OCI-LY1 (cell line): ENCODE data around the gene MYZAP.

Experiments used
- H2AFZ ChIP-seq: fragments of 200-600 bp; sonication (generic), shearing (Covaris generic); 2 replicates; pipeline ENCODE4 v1.6.0; 2014; ENCODE audit warnings: antibody characterized with exemption, mild to moderate bottlenecking, low read length
- H3F3A ChIP-seq: fragments of 200-600 bp; sonication (generic), shearing (Covaris generic); 2 replicates; pipeline ENCODE4 v1.6.0; 2014; ENCODE audit warnings: mild to moderate bottlenecking, antibody characterized with exemption, low read length, moderate library complexity; ENCODE audit not compliant: insufficient read depth
- H3K27ac ChIP-seq: fragments of 200-600 bp; sonication (generic); 2 replicates; pipeline ENCODE4 v1.5.1; 2014; ENCODE audit warnings: low read length, mixed run types, mild to moderate bottlenecking, low read depth; ENCODE audit not compliant: poor library complexity, severe bottlenecking
- H3K27me3 ChIP-seq: fragments of 200-600 bp; sonication (generic); 2 replicates; pipeline ENCODE4 v1.6.0; 2014; ENCODE audit warnings: antibody characterized with exemption, mild to moderate bottlenecking, low read length, moderate library complexity; ENCODE audit not compliant: insufficient read depth
- H3K36me3 ChIP-seq: fragments of 200-600 bp; sonication (generic); 2 replicates; pipeline ENCODE4 v1.6.1; 2014; ENCODE audit warnings: mild to moderate bottlenecking, antibody characterized with exemption, low read length, moderate library complexity, mixed read lengths; ENCODE audit not compliant: insufficient read depth
- H3K4me1 ChIP-seq: fragments of 200-600 bp; sonication (generic); 2 replicates; pipeline ENCODE4 v1.5.1; 2014; ENCODE audit warnings: mild to moderate bottlenecking, low read length, moderate library complexity; ENCODE audit not compliant: insufficient read depth, severe bottlenecking
- H3K4me2 ChIP-seq: fragments of 200-600 bp; sonication (generic), shearing (Covaris generic); 2 replicates; pipeline ENCODE4 v1.6.1; 2014; ENCODE audit warnings: low read length
- H3K4me3 ChIP-seq: fragments of 200-600 bp; sonication (generic); 2 replicates; pipeline ENCODE4 v1.5.1; 2014; ENCODE audit warnings: low read length, low read depth, mild to moderate bottlenecking, mixed read lengths; ENCODE audit not compliant: poor library complexity, severe bottlenecking
- H3K79me2 ChIP-seq: fragments of 200-600 bp; shearing (Covaris generic); 2 replicates; pipeline ENCODE4 v1.6.1; 2016; ENCODE audit warnings: mixed run types, low read length, mixed read lengths; ENCODE audit not compliant: insufficient read depth
- H3K9ac ChIP-seq: fragments of 200-600 bp; sonication (generic), shearing (Covaris generic); 2 replicates; pipeline ENCODE4 v1.6.1; 2014; ENCODE audit warnings: mild to moderate bottlenecking, low read length, mixed read lengths
- H3K9me2 ChIP-seq: fragments of 200-600 bp; sonication (generic), shearing (Covaris generic); 2 replicates; pipeline ENCODE4 v1.6.1; 2014; ENCODE audit warnings: low read depth, mild to moderate bottlenecking, low read length, mixed read lengths
- H3K9me3 ChIP-seq: fragments of 200-600 bp; shearing (Covaris generic); 2 replicates; pipeline ENCODE4 v1.6.1; 2014; ENCODE audit warnings: low read length, mixed read lengths
- H4K20me1 ChIP-seq: fragments of 200-600 bp; sonication (generic), shearing (Covaris generic); 2 replicates; pipeline ENCODE4 v1.6.0; 2016; ENCODE audit warnings: mild to moderate bottlenecking, low read length; ENCODE audit not compliant: insufficient read depth
- CTCF ChIP-seq: fragments of 200-600 bp; sonication (generic), shearing (Covaris generic); IDR thresholded peaks from 2 replicates; pipeline ENCODE4 v1.5.1; 2017; ENCODE audit warnings: mild to moderate bottlenecking, antibody characterized with exemption, low read length, moderate library complexity, mixed read lengths
- EZH2 ChIP-seq: fragments of 200-600 bp; sonication (generic), shearing (Covaris generic); IDR thresholded peaks from 2 replicates; pipeline ENCODE4 v1.8.0; 2017; ENCODE audit warnings: borderline replicate concordance, mixed run types, mild to moderate bottlenecking, antibody characterized with exemption, low read length, moderate library complexity, mixed read lengths

Gene MYZAP

GRCh38 chr15:57573151-57573550 lies 18.6 kb upstream of the MYZAP start:
- H4K20me1 ChIP-seq = no peaks in the 10 kb centered on the region
- no peaks in the 10 kb centered on the region for H3K4me1 ChIP-seq
- H3K4me3 ChIP-seq = no peak overlapping the region
- no peaks in the 10 kb centered on the region for H3K36me3 ChIP-seq
- no peak overlapping the region for H3K4me2 ChIP-seq
- no peak overlapping the region for H3K9ac ChIP-seq
- H2AFZ ChIP-seq = no peak overlapping the region
- H3K9me2 ChIP-seq = no peaks in the 10 kb centered on the region
- no peaks in the 10 kb centered on the region for H3F3A ChIP-seq
- H3K27me3 ChIP-seq = no peaks in the 10 kb centered on the region
- H3K9me3 ChIP-seq = no peaks in the 10 kb centered on the region
- H3K27ac ChIP-seq = no peak overlapping the region
- TF ChIP-seq EZH2 (no peak), CTCF (no peak)
- no peaks in the 10 kb centered on the region for H3K79me2 ChIP-seq

DNA sequence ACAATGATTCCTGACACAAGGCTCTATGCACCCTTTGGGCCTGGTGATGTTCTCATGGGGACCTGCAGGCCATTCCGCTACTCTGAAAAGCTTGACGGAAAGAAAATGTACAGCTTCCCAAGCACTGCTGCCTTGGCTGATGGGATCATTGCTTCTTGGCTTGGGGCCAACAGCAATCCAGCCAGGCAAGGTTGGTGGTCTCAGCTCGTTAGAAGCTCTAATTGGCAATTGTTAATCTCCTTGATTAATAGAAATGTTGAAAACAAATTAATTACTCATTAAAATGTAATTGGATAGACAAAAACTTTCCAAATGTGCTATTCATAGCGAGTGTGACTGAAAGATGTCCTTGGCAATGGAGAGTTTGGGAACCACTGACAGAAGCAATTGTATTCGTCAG lies 16.3 kb upstream of the MYZAP start:
- Histone ChIP-seq H3F3A (no peaks in the 10 kb centered on the region), H2AFZ (no peak overlapping the region), H3K4me3 (no peak overlapping the region), H3K4me2 (no peak overlapping the region), H3K9ac (no peak overlapping the region), H3K9me2 (no peaks in the 10 kb centered on the region), H3K27me3 (no peaks in the 10 kb centered on the region), H3K27ac (no peak overlapping the region), H3K36me3 (no peaks in the 10 kb centered on the region), H3K79me2 (no peaks in the 10 kb centered on the region), H3K9me3 (no peaks in the 10 kb centered on the region), H3K4me1 (no peaks in the 10 kb centered on the region), H4K20me1 (no peaks in the 10 kb centered on the region)
- TF ChIP-seq CTCF (no peak), EZH2 (no peak)

DNA sequence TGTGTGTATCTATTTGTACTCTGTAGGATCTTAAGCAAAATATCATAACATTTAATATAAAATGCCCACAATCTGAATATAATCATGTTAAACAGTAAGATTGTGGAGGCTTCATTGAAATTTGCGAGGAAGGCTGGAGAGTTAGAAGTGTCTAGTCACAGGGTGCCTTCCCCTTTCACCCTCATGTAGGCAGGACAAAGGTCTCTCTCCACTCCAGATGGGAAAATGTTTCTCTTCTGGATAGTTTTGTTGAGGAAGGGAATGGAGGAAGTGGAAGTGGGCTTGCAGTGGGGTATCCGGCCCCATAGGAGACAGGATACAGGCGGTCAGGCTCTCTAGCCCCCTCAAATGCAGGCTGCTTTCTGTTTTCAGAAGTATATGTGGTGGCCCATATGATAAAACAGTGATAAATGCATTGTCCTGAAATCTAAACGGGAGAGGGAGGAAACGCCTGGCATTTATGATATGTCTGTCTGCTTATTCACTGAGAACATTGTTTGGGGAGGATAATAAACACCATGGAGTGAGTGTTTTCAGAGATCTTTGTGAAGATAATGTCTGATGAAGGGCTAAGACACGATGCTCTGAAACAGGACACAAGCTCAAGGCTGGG lies 13.3 kb upstream of the MYZAP start:
- TF ChIP-seq CTCF (no peak), EZH2 (no peak)
- H3K27me3 ChIP-seq = no peaks in the 10 kb centered on the region
- no peaks in the 10 kb centered on the region for H3K9me2 ChIP-seq
- H3K9me3 ChIP-seq = no peaks in the 10 kb centered on the region
- H2AFZ ChIP-seq = no peak overlapping the region
- H3K4me3 ChIP-seq = no peak overlapping the region
- no peaks in the 10 kb centered on the region for H3K36me3 ChIP-seq
- H4K20me1 ChIP-seq = no peaks in the 10 kb centered on the region
- H3K79me2 ChIP-seq = no peaks in the 10 kb centered on the region
- H3K27ac ChIP-seq = no peak overlapping the region
- no peak overlapping the region for H3K4me2 ChIP-seq
- H3K4me1 ChIP-seq = no peaks in the 10 kb centered on the region
- no peaks in the 10 kb centered on the region for H3F3A ChIP-seq
- no peak overlapping the region for H3K9ac ChIP-seq
